Keratinocyte (primary cell): Measurements from ENCODE around the gene APBB2.

Source experiments
- EZH2 ChIP-seq: IDR thresholded peaks from one replicate; pipeline ENCODE4 v1.6.1; 2012; ENCODE audit warnings: inconsistent platforms, mild to moderate bottlenecking, low read length, moderate library complexity
- TF ChIP-seq, protein P1 (sequence below), 3 experiments: IDR thresholded peaks in 1 of 3; conservative IDR thresholded peaks in 1 of 3; optimal IDR thresholded peaks in 1 of 3; 2 replicates in 2 of 3; 3 replicates in 1 of 3; pipeline versions ENCODE3 to v1.5.1; 2011; ENCODE audit warnings: low read length in 3 of 3, mild to moderate bottlenecking in 3 of 3, moderate library complexity in 2 of 3, control low read depth in 1 of 3, inconsistent platforms in 1 of 3; ENCODE audit not compliant: insufficient read depth in 2 of 3; ENCODE audit errors: extremely low read depth in 1 of 3

DNA sequence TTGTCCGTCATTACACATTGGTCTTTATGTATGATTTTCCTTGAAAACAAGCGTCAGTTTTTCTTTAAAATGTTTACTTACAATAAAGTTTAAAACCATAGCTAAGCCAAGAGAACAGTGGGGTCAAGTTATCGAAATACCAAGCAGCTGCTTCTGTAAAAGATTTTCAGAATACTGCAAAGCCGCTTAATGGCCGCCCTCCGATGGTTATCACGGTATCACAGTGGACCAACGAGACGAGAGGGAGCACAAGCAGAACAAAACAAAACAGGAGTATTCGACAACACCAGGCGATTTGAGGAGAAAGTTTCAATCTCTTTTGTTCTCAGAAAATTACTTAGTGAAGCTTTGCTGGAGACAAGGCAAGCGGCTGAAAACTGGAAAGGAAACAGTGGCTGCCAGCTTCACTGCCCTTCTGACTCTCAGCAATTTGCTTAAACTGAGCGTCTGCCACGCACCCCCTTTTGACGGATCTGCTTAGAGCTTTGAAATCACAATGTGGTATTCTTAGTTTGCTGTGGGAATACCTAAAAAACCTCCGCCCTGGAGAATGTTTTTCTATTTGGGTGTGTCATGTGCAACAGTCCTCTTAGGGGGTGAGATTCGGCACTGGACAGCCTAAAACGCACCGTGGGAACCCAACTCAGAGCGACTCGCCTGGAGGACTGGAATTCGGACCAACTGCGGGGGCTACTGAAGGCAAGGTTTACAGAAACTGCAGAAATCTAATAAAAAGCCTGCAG lies 264.8 kb downstream of the APBB2 start:
- TF ChIP-seq, protein P1, sequence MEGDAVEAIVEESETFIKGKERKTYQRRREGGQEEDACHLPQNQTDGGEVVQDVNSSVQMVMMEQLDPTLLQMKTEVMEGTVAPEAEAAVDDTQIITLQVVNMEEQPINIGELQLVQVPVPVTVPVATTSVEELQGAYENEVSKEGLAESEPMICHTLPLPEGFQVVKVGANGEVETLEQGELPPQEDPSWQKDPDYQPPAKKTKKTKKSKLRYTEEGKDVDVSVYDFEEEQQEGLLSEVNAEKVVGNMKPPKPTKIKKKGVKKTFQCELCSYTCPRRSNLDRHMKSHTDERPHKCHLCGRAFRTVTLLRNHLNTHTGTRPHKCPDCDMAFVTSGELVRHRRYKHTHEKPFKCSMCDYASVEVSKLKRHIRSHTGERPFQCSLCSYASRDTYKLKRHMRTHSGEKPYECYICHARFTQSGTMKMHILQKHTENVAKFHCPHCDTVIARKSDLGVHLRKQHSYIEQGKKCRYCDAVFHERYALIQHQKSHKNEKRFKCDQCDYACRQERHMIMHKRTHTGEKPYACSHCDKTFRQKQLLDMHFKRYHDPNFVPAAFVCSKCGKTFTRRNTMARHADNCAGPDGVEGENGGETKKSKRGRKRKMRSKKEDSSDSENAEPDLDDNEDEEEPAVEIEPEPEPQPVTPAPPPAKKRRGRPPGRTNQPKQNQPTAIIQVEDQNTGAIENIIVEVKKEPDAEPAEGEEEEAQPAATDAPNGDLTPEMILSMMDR (optimal IDR thresholded peaks at IDR 0.05 in 1 of 3, IDR thresholded peaks at IDR 0.05 in 1 of 3, conservative IDR thresholded peaks at IDR 0.05 in 1 of 3; ENCODE audit: extremely low read depth in 1 of 3, insufficient read depth in 2 of 3, low read length in 3 of 3), result no peak
- no peak for TF ChIP-seq EZH2
